ENCODE data around the gene PHACTR3. TPM values are rescaled to one million over a fixed set of nuclear protein-coding genes. Genes with fewer than 3 reads are reported as not detected.

PHACTR3 gene
- total RNA-seq, 4 donors from 2014 or later: 1.4 to 7.2 (median 4.3) TPM

GRCh38 chr20:59599941-59600340 is 4.4 kb upstream of the PHACTR3 start:
- no peak for TF ChIP-seq POLR2A (IDR thresholded peaks at IDR 0.05)
- TF ChIP-seq CTCF (IDR thresholded peaks at IDR 0.05): no peak
- H3K4me3 ChIP-seq (ENCODE audit: low read depth, poor library complexity, severe bottlenecking): no peak overlapping the region
- DNase-seq (ENCODE audit: low spot score in 2 of 2): no peak
- 92 to 96% methylated on average over 3 of the region's 3 CpGs for WGBS, 2 donors
- intact Hi-C loops (cut with DNase I; ENCODE audit: low total_unique reads): no loop called here

- no peak overlapping the region for H3K4me3 ChIP-seq (ENCODE audit: low read depth, poor library complexity, severe bottlenecking)
- intact Hi-C loops (cut with DNase I; ENCODE audit: low total_unique reads): no loop called here
- WGBS, 2 donors: 85 to 91% methylated on average over 5 of the region's 5 CpGs
- no peak for DNase-seq (ENCODE audit: low spot score in 2 of 2)
- TF ChIP-seq CTCF (IDR thresholded peaks at IDR 0.05) (no peak), POLR2A (IDR thresholded peaks at IDR 0.05) (no peak)
Observed at GRCh38 chr20:59600472-59600871, 3.9 kb upstream of the PHACTR3 start.

DNA sequence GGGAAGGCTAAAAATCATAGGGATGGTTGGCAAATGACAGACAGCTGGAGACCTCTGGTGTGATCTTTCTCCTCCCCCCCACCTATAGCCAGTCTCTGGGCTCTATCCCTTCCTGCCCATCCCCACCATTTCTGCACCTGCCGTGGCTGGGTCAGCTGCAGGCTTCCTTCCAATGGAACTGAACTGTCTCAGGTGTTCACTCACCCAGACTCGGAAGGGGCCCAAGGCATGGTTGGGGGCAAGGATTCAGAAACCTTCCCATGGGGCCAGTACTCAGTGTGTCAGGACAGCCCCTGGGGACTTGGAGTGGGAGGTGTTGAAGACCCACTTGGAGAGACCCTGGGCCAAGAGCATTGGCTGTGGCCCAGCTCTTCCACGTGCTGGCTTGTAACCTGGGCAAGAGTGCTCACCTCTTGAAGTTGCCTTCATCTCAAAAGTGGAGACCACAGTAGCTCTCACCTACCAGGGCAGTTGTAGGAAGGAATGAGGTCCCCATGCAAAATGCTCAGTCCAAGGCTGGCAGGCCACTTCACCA is 1.7 kb upstream of the PHACTR3 start:
- TF ChIP-seq POLR2A (IDR thresholded peaks at IDR 0.05) (no peak), CTCF (IDR thresholded peaks at IDR 0.05) (no peak)
- 70 to 80% methylated on average over 3 of the region's 3 CpGs for WGBS, 2 donors
- H3K4me3 ChIP-seq (ENCODE audit: low read depth, poor library complexity, severe bottlenecking): no peak overlapping the region
- no peak for DNase-seq (ENCODE audit: low spot score in 2 of 2)
- intact Hi-C loops (cut with DNase I; ENCODE audit: low total_unique reads): no loop called here

DNA sequence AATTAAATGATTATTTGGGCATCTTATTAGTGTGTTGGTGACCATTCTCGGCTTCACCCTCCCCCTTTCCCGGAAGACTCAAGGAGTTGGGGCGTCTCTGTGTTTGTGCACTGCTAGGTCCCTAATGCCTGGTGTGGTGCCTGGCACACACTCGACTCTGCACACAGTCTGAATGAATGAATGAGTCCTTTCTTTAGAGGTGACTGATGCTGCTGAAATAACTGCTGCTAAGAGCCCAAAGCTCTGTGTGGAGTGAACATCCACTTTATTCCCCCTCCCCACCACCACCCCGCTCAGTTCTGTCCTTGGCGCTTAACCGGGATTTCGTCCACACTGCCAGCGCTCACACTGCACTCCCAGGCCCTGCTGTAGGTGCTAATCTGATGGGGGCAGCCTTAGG is 1.2 kb upstream of the PHACTR3 start:
- no peak for TF ChIP-seq POLR2A (IDR thresholded peaks at IDR 0.05)
- no peak for TF ChIP-seq CTCF (IDR thresholded peaks at IDR 0.05)
- whole genome bisulfite sequencing, 2 donors: 77 to 79% methylated on average over 9 of the region's 9 CpGs
- no peak for DNase-seq (ENCODE audit: low spot score in 2 of 2)
- H3K4me3 ChIP-seq (ENCODE audit: low read depth, poor library complexity, severe bottlenecking): no peak overlapping the region
- intact Hi-C loops (cut with DNase I; ENCODE audit: low total_unique reads): no loop called here

DNA sequence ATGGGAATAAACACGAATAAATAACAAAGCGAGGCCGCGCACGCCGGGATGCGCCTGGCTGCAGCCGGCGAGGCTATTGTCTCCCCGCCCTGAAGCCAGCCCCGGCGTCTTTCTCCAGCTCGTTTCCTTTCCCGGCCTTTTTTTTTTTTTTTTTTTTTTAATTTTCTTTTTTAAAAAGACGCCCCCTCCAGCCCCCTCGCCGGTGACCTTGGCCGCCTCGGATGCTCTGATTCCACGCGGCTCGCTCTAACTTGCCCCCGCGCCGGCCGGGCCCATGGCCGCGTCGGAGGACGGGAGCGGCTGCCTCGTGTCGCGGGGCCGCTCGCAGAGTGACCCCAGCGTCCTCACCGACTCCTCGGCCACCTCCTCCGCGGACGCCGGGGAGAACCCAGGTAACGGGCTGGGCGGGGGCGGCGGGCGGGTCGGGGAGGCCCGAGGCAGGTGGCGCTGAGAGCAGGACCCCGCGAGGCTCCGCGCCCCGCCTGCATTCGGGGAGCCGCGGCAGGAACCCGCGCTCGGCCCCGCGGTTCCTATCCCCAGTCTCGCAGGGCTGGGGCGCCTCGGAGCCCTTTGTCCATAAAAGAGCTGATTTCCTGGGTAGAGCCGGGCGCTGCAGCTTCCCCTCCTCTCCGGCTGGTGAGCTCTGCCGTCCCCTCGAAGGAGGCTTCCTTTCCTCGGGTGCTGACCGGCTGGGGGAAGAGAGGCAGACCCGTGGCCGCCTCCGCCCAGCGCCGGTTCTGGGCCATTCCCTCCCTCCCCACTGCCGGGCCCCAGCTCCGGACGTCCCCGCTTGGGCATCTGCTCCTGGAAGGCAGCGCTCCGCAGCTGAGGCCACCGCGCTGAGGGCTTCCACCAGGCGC is 631 bp downstream of the PHACTR3 start:
- intact Hi-C loops (cut with DNase I; ENCODE audit: low total_unique reads): no loop called here
- TF ChIP-seq CTCF (IDR thresholded peaks at IDR 0.05) (no peak), POLR2A (IDR thresholded peaks at IDR 0.05) (no peak)
- no peak overlapping the region for H3K4me3 ChIP-seq (ENCODE audit: low read depth, poor library complexity, severe bottlenecking)
- 9 to 15% methylated on average over 49 to 59 of the region's 88 CpGs for WGBS, 2 donors
- no peak for DNase-seq (ENCODE audit: low spot score in 2 of 2)

Measured in lower leg skin (tissue), 4 donors.